Measurements from ENCODE around the gene KREMEN1.

The KREMEN1 gene

DNA sequence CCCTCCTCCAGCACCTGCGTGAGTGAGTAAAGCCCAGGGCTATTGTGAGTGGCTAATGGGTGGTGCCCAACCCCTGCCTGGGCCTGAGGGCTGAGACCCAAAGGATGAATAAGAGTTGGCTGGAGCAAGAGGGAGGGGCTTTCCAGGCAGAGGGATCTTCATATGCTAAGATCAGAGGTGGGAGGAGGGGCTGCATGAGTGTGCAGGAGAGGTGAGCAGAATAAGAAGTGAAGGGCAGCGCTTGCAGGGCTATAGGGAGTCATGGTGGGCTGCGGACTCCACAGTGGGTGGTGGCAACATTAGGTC is 136.7 kb downstream of the KREMEN1 start:
- no peak for DNase-seq

DNA sequence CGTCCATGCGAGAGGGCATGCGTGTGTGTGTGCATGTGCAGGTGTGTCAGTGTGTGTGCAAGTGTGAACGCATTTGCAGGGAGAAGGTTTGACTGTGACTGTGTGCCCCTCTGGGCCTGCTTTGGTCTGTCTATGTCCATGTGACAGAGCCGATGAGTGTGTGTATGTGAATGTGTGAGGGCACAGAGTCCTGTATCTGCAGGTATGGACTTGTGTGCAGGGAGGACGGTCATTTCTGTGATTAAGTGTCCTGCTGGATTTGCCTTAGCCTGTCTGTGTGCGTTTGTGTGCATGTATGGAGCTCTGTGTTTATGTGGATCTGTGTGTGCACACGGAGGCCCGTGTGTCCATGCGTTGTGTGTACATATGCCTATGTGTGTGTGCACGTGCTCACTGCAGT is 138.2 kb downstream of the KREMEN1 start:
- no peak for DNase-seq

DNA sequence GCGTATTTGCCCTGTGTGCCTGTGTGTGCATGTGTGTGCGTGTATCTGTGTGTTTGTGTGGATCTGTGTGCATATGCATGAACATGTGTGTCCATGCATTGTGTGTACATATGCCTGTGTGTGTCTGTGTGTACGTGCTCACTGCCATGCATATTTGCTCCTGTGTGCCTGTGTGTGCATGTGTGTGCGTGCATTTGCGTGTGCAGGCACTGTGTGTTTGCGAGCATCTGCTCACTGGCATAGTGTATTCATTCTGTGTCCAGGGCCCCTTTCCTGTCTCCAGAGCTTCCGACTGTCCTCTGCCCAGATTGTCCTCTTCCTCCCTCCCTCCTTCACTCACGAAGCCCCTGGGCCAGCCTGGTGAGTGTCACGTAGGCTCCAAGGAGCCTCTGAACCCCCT is 138.6 kb downstream of the KREMEN1 start:
- DNase-seq: no peak

DNA sequence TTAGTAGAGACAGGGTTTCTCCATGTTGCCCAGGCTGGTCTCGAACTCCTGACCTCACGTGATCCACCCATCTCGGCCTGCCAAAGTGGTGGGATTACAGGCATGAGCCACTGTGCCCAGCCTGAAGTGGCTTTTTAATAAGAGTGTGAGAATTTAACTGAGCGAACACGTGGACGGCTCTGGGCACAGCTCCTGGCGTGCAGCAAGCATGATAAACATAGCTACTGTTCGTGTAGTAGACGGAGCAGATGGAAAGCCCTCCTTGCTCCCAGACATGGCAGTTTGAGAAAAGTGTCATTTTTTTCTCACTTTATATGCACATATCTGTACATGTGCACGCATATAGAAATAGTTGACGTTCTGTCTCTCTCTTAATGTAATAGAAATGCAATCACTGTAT is 139.9 kb downstream of the KREMEN1 start:
- DNase-seq: no peak

DNA sequence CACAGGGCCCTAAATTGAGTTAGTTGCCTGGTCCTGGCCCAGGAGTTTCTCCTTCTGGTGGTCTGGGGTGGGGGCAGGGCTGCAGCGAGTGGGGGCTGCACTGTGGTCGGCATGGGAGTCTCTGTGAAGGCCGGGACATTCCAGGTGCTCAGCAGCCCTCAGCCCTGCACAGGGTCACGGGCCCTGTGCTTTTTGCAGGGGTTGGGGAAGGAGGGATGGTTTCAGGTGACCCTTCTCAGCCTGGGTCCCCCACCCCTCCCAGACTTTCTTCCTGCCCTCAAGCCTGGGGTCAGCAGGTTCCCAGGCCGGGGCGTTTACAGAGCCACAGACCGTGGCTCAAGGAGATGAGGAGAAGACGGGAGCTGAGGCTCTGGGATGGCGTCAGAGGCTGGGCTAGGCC is 140.7 kb downstream of the KREMEN1 start:
- DNase-seq: no peak

- no peak for DNase-seq
Measured at GRCh38 chr22:29214232-29214631, 141.4 kb downstream of the KREMEN1 start.

DNA sequence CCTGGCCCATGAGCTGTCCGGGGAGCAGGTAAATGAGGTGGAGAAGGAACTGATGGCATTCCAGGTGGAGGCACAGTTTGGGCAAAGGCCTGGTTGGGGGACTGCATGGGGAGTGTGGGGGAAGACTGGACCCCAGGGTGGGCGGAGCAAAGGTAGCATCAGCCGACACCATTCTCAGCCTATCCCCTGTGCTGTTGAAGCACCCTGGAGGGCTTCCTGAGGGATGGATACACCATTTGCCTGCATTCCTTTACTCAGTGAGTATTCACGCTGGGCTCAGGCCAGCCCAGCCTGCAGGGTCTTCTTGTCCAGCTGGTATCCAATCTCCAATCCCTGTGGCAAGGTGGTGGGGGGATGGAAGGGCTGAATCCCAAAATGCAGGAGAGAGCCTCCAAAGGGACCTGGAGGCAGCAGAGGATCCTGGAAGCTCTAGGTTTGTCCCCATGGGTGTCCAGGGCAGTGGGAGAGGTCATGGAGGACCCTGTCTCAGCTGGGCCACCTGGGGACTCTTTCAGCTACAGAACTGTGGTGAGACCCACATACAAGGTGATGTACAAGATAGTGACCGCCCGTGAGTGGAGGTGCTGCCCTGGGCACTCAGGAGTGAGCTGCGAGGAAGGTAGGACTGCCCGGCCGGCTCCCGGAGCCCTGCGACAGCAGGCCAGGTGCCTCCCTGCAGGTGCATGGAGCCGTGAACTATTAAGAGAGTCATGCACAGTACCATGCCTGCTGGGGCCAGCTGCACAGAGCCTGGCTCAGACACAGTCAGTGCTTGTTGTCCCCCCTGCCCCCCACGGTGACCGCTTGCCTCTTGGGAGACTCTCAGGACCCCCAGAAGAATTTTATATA is 142.4 kb downstream of the KREMEN1 start:
- DNase-seq: no peak

GRCh38 chr22:29216011-29216872 is 143.4 kb downstream of the KREMEN1 start:
- DNase-seq: no peak

GRCh38 chr22:29216873-29217666 is 144.2 kb downstream of the KREMEN1 start:
- no peak for DNase-seq
